Erythroblast (primary cell): ENCODE results near the gene OR6K2.

ENCODE experiments used
- GATA1 ChIP-seq: IDR thresholded peaks from 2 replicates; pipeline ENCODE4 v1.6.1; 2011; ENCODE audit warnings: low read depth, mild to moderate bottlenecking, control low read depth, low read length, moderate library complexity
- POLR2A ChIP-seq: IDR thresholded peaks from 2 replicates; pipeline ENCODE4 v1.6.1; 2011; ENCODE audit warnings: mild to moderate bottlenecking, low read length

DNA sequence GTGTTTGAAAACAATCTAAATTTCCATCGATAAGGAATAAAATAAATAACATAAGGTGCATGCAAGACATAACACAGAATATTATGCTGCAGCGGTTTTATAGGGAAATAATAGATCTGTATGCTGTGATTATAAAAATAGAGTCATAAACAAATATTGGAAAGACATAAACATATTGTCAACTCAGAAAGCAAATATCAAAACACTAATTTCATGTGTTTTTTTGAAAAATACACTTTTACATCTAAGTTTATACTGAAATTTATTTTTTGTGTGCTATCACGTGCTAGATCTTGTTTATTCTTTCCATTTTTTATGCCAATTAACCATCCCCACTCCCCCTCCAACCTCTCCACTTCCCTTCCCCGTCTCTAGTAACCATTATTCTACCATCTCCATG, 10.6 kb upstream of the OR6K2 start:
- TF ChIP-seq POLR2A = no peak
- TF ChIP-seq GATA1 = no peak
